Omental fat pad (tissue), 4 donors: ENCODE results near the gene LRIG2. TPM values are rescaled to one million over a fixed set of nuclear protein-coding genes. Genes with fewer than 3 reads are reported as not detected.

Experiments used
- ATAC-seq: fragments of 150-250 bp; one replicate; pipeline ENCODE4 v1.9.1; 2016; ENCODE audit warnings: mild to moderate bottlenecking, moderate library complexity; ENCODE audit not compliant: low FRiP score
- DNase-seq: peaks from one replicate; pipeline ENCODE4 v3.0.0-alpha.2; 2019; ENCODE audit warnings: low spot score
- total RNA-seq, 4 donors: library from RNA; depleted of rRNA; stranded (reverse); fragments of >200 nt; gene quantifications; one replicate each; pipeline ENCODE4 v1.1.0, GENCODE V29; 2016
- TF ChIP-seq, protein P1 (sequence below), 3 donors: fragments of 450-650 bp; IDR thresholded peaks; one replicate each; pipeline ENCODE4 v1.5.1; 2016 to 2017; ENCODE audit warnings: antibody characterized with exemption in 3 of 3, mild to moderate bottlenecking in 3 of 3, moderate library complexity in 2 of 3

LRIG2 gene
- total RNA-seq, 4 donors from 2014 or later, result 11.9 to 24.6 (median 16.1) TPM

DNA sequence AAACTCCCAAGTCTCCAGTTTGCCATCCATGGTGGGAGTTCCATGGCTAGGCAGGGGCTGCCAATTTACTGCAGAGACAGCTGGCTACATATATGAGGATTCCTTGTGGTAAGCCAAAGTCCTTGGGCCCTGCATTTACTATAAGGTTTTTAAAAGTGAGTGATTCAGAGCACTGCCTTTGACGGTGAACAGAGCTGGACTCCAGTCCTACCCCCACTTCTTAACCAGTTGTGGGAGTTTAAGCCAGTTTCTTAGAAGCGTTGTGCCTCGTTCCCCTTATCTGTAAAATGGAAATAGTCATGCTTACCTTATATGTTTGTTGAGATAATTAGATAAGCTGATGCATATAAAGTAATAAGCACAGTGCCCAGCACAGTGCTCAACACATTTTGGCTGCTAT lies 64.6 kb downstream of the LRIG2 start:
- ATAC-seq (no peak), DNase-seq (no peak)
- TF ChIP-seq, protein P1, sequence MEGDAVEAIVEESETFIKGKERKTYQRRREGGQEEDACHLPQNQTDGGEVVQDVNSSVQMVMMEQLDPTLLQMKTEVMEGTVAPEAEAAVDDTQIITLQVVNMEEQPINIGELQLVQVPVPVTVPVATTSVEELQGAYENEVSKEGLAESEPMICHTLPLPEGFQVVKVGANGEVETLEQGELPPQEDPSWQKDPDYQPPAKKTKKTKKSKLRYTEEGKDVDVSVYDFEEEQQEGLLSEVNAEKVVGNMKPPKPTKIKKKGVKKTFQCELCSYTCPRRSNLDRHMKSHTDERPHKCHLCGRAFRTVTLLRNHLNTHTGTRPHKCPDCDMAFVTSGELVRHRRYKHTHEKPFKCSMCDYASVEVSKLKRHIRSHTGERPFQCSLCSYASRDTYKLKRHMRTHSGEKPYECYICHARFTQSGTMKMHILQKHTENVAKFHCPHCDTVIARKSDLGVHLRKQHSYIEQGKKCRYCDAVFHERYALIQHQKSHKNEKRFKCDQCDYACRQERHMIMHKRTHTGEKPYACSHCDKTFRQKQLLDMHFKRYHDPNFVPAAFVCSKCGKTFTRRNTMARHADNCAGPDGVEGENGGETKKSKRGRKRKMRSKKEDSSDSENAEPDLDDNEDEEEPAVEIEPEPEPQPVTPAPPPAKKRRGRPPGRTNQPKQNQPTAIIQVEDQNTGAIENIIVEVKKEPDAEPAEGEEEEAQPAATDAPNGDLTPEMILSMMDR (IDR thresholded peaks at IDR 0.05), result no peak

- ATAC-seq (no peak), DNase-seq (no peak)
- TF ChIP-seq, protein P1 (IDR thresholded peaks at IDR 0.05), result no peak
These were observed 65.8 kb downstream of the LRIG2 start for GRCh38 chr1:113138778-113139177.

GRCh38 chr1:113140176-113140575 lies 67.2 kb downstream of the LRIG2 start:
- DNase-seq, result no peak
- TF ChIP-seq, protein P1 (IDR thresholded peaks at IDR 0.05), result no peak
- no peak for ATAC-seq

DNA sequence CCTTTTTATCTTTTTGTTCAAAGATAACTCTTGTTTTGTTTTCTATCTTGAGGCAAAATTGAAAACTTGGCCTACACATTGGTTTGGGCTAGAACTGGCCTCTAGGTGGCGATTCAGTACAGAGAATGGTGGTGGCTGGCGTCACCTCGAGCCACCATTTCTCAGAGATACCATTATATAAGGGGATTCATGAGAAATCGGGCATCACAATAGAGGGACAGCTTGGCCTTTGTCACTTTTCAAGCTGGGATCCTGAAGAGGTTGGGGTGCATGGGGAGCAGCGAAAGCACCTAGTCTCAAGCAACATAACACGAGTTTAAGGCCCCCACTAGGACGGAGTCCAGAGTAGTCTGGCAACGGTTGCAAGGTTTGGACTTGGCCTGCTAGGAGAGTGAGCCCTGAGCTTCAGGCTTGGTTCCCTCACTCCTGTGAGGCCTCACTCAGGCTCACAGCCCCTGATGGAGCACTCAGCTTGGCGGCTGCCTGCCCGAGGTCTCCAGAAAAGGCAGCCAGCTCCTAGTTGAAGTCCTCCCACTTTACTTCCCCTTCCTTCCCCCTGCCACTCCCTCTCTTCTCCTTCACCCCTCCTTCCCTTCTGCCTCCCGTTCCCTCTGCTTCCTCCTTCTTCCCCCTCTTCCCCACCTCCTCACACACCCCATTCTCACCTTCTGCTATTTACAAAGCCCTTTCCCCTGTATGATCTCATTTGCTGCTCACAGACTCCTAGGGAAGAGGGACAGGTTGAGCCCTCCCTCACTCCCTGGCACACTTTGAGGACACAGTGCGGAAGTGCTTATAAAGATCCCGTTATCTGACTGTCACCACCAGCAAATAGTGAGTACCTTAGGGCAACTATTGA lies 67.8 kb downstream of the LRIG2 start:
- DNase-seq (peak; percentile 30), ATAC-seq (peak; percentile 71)
- TF ChIP-seq, protein P1 (IDR thresholded peaks at IDR 0.05), result peak in 1 of 3 donors; percentile 47

DNA sequence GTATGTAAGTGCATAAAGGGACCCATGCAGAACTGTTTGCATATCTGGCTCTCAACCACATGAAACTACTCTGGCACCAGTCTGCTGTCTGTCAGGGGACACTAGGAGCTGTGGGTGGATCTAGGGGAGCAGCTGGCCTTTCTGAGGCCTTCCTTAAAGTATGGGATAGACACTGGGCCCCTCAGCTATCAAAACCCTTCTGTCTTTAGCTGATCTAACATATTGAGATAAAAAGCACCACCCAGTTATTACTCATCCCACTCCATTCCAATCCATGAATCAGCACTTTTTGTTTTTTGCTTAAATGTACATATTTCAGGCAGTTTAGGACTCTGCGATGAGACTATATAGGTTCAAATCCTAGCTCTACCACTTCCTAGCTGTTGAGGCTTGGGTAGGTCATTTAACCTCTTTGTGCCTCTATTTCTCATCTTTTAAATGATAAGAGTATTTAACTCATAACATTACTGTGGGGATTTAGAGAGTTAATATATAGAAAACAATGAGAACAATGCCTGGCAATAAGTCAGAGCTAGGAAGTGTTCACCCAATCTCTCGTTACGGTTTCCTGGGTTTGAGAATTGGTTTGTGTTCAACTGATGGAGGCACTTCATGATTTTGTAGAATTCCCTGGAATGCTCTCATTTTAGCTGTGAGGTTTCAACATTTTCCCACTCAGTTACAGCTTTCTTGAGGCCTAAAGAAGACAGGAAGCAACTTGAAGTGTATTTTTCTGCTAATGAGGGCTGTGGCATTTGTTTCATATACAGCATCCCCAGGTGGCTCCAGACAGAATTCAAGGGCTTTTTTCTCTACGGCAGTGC lies 68.9 kb downstream of the LRIG2 start:
- TF ChIP-seq, protein P1 (IDR thresholded peaks at IDR 0.05), result no peak
- DNase-seq (no peak), ATAC-seq (peak; percentile 67)

DNA sequence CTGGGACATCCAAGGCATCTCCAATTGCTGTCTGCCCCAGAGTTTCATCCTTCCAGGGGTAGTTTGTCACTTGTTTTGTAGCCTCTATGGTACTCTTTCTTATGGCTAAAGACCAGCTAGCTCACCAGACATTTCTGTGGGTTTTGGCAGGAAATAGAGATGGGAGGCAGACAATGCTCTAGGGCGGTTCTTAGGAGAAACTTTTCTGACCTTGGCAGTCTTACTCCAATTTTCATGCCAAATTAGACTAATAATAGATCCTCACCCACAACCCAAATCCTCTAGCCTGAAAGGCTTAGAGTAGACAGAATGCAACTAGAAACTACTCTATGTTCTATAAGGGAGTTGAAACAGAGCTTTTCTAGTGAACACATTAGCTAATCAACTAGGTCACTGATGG lies 69.8 kb downstream of the LRIG2 start:
- ATAC-seq, result no peak
- TF ChIP-seq, protein P1 (IDR thresholded peaks at IDR 0.05), result no peak
- no peak for DNase-seq
